ENCODE measurements around the gene KRTAP13-2. TPM values are rescaled to one million over a fixed set of nuclear protein-coding genes. Genes with fewer than 3 reads are reported as not detected.

Gene KRTAP13-2
- polyA plus RNA-seq, 1 donor from 2014 or later, result not detected

DNA sequence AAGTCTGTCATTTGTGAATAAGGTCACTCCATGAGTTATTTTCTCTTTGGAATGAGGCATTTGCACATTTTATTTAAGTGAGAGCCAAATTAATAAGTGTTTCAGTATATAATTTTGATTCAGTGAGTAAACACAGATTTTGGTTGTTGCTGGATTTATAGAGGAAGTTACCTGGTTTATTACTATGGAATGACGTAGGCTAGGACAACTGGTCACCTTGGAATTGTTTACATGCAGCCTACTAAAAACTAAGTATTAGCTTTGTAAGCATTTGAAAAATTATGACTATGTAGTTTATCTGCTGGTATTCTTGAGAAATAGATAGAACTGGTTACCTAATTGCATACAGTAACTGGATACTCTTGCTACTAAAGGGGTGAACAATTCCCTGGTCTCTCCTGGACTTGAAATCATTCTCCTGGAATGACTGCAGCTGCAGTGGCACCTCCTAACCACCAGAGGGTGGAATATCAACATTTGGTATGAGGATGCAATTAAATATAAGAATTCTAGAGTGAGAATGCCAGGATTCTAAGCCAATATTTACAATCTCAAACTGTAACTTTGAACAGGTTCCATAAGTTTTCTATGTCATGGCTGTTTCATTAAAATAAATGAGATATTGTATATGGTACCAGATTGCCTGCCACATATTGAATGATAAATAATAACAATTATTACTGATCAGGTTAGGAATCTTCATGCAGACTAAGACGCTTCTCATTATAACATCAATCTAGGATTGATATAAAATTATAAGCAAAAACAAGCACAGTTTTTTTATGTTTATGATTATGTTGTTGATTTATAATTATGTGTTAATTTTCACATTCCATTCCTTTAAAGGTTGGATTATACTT lies 31.1 kb downstream of the KRTAP13-2 start:
- Histone ChIP-seq H3K9me3 (ENCODE audit: low read length) (no peaks in the 10 kb centered on the region), H3K27ac (ENCODE audit: low read length) (no peak overlapping the region), H3K79me2 (replicated peaks; ENCODE audit: insufficient read depth, low read length) (no peaks in the 10 kb centered on the region), H2AFZ (ENCODE audit: low read depth, low read length) (no peak overlapping the region), H3K4me2 (ENCODE audit: low read length) (no peak overlapping the region), H3K36me3 (ENCODE audit: insufficient read depth, low read length) (no peaks in the 10 kb centered on the region), H3K9me2 (ENCODE audit: insufficient read depth, low read length) (no peaks in the 10 kb centered on the region), H3F3A (ENCODE audit: insufficient read depth, low read length, poor library complexity, severe bottlenecking) (no peaks in the 10 kb centered on the region), H3K4me3 (ENCODE audit: low read length) (no peak overlapping the region), H3K9ac (ENCODE audit: low read length) (no peak overlapping the region), H4K20me1 (ENCODE audit: insufficient read depth) (no peaks in the 10 kb centered on the region), H3K27me3 (ENCODE audit: insufficient read depth, low read depth, low read length) (no peaks in the 10 kb centered on the region)
- TF ChIP-seq, protein P1, sequence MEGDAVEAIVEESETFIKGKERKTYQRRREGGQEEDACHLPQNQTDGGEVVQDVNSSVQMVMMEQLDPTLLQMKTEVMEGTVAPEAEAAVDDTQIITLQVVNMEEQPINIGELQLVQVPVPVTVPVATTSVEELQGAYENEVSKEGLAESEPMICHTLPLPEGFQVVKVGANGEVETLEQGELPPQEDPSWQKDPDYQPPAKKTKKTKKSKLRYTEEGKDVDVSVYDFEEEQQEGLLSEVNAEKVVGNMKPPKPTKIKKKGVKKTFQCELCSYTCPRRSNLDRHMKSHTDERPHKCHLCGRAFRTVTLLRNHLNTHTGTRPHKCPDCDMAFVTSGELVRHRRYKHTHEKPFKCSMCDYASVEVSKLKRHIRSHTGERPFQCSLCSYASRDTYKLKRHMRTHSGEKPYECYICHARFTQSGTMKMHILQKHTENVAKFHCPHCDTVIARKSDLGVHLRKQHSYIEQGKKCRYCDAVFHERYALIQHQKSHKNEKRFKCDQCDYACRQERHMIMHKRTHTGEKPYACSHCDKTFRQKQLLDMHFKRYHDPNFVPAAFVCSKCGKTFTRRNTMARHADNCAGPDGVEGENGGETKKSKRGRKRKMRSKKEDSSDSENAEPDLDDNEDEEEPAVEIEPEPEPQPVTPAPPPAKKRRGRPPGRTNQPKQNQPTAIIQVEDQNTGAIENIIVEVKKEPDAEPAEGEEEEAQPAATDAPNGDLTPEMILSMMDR (IDR thresholded peaks at IDR 0.05; ENCODE audit: poor library complexity, severe bottlenecking), result peak; percentile 72
- peak; percentile 72 for TF ChIP-seq RAD21 (conservative IDR thresholded peaks at IDR 0.05)
- TF ChIP-seq EP300 (conservative IDR thresholded peaks at IDR 0.05; ENCODE audit: poor library complexity, severe bottlenecking), result no peak
- no peak for TF ChIP-seq TAF1 (IDR thresholded peaks at IDR 0.05; ENCODE audit: low read depth)
- TF ChIP-seq, protein P2, sequence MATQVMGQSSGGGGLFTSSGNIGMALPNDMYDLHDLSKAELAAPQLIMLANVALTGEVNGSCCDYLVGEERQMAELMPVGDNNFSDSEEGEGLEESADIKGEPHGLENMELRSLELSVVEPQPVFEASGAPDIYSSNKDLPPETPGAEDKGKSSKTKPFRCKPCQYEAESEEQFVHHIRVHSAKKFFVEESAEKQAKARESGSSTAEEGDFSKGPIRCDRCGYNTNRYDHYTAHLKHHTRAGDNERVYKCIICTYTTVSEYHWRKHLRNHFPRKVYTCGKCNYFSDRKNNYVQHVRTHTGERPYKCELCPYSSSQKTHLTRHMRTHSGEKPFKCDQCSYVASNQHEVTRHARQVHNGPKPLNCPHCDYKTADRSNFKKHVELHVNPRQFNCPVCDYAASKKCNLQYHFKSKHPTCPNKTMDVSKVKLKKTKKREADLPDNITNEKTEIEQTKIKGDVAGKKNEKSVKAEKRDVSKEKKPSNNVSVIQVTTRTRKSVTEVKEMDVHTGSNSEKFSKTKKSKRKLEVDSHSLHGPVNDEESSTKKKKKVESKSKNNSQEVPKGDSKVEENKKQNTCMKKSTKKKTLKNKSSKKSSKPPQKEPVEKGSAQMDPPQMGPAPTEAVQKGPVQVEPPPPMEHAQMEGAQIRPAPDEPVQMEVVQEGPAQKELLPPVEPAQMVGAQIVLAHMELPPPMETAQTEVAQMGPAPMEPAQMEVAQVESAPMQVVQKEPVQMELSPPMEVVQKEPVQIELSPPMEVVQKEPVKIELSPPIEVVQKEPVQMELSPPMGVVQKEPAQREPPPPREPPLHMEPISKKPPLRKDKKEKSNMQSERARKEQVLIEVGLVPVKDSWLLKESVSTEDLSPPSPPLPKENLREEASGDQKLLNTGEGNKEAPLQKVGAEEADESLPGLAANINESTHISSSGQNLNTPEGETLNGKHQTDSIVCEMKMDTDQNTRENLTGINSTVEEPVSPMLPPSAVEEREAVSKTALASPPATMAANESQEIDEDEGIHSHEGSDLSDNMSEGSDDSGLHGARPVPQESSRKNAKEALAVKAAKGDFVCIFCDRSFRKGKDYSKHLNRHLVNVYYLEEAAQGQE (IDR thresholded peaks at IDR 0.05; ENCODE audit: borderline replicate concordance), result no peak
- TF ChIP-seq POLR2AphosphoS5 (IDR thresholded peaks at IDR 0.05), result no peak
- peak; percentile 82 for TF ChIP-seq SMC3 (conservative IDR thresholded peaks at IDR 0.05; ENCODE audit: poor library complexity)
- no peak for TF ChIP-seq EZH2 (IDR thresholded peaks at IDR 0.05; ENCODE audit: borderline replicate concordance, insufficient read depth, low read length, poor library complexity, severe bottlenecking)
- TF ChIP-seq MXI1 (conservative IDR thresholded peaks at IDR 0.05; ENCODE audit: poor library complexity, severe bottlenecking), result no peak

DNA sequence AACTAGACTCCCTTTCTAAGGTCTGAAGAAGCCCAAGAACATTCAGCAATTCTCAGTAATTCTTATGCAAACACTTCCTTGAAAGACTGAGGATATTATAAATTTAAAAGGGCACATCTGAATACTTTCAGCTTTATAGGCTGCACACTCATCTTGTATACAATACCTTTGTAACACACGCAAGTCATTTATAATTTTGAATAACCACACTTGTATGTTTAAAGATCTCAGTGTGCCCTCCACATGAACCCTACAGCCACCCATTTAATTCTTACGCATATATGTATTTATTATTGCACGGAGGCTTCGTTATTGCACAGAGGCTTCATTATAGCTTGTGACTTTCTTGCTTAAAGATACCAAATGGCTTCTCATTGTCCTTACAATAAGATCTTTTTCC lies 33.4 kb downstream of the KRTAP13-2 start:
- no peaks in the 10 kb centered on the region for H3F3A ChIP-seq (ENCODE audit: insufficient read depth, low read length, poor library complexity, severe bottlenecking)
- TF ChIP-seq, protein P1 (IDR thresholded peaks at IDR 0.05; ENCODE audit: poor library complexity, severe bottlenecking), result no peak
- TF ChIP-seq EP300 (conservative IDR thresholded peaks at IDR 0.05; ENCODE audit: poor library complexity, severe bottlenecking) (no peak), TAF1 (IDR thresholded peaks at IDR 0.05; ENCODE audit: low read depth) (no peak), POLR2AphosphoS5 (IDR thresholded peaks at IDR 0.05) (no peak), RAD21 (conservative IDR thresholded peaks at IDR 0.05) (no peak), MXI1 (conservative IDR thresholded peaks at IDR 0.05; ENCODE audit: poor library complexity, severe bottlenecking) (no peak), SMC3 (conservative IDR thresholded peaks at IDR 0.05; ENCODE audit: poor library complexity) (no peak), EZH2 (IDR thresholded peaks at IDR 0.05; ENCODE audit: borderline replicate concordance, insufficient read depth, low read length, poor library complexity, severe bottlenecking) (no peak)
- TF ChIP-seq, protein P2 (IDR thresholded peaks at IDR 0.05; ENCODE audit: borderline replicate concordance), result no peak
- H3K27ac ChIP-seq (ENCODE audit: low read length), result no peak overlapping the region
- no peak overlapping the region for H2AFZ ChIP-seq (ENCODE audit: low read depth, low read length)
- H3K4me2 ChIP-seq (ENCODE audit: low read length), result no peak overlapping the region
- no peak overlapping the region for H3K9ac ChIP-seq (ENCODE audit: low read length)
- no peak overlapping the region for H3K4me3 ChIP-seq (ENCODE audit: low read length)
- no peaks in the 10 kb centered on the region for H3K9me2 ChIP-seq (ENCODE audit: insufficient read depth, low read length)
- H4K20me1 ChIP-seq (ENCODE audit: insufficient read depth), result no peaks in the 10 kb centered on the region
- no peaks in the 10 kb centered on the region for H3K9me3 ChIP-seq (ENCODE audit: low read length)
- H3K79me2 ChIP-seq (replicated peaks; ENCODE audit: insufficient read depth, low read length), result no peaks in the 10 kb centered on the region
- H3K27me3 ChIP-seq (ENCODE audit: insufficient read depth, low read depth, low read length), result no peaks in the 10 kb centered on the region
- no peaks in the 10 kb centered on the region for H3K36me3 ChIP-seq (ENCODE audit: insufficient read depth, low read length)
